Tibial artery (tissue), 4 donors: ENCODE data around the gene ALPI.
"Not testable (repeated sequence)": the region's sequence is repeated elsewhere in the genome, so short reads cannot be mapped to it uniquely, and the experiment has no call there.

Experiments used
- DNase-seq, 2 donors: peaks; one replicate each; pipeline ENCODE4 v3.0.0-alpha.2; 2019
- H3K27ac ChIP-seq, 2 donors: fragments of 200-600 bp; sonication (generic) in 1 of 2; 1 replicate in 1 of 2; 2 replicates in 1 of 2; pipeline ENCODE4 v1.5.1; 2018 to 2019; ENCODE audit warnings: mild to moderate bottlenecking in 1 of 2
- H3K27me3 ChIP-seq, 2 donors: fragments of 200-600 bp; sonication (generic) in 1 of 2; one replicate each; pipeline versions ENCODE4 v1.5.1 to v1.6.0; 2016 to 2019
- H3K36me3 ChIP-seq, 3 donors: fragments of 200-600 bp; sonication (generic) in 2 of 3; one replicate each; pipeline ENCODE4 v1.5.1; 2016 to 2019; ENCODE audit warnings: mild to moderate bottlenecking in 2 of 3
- H3K4me1 ChIP-seq, 4 donors: fragments of 200-600 bp; sonication (generic) in 2 of 4; 1 replicate in 3 of 4; 2 replicates in 1 of 4; pipeline ENCODE4 v1.5.1; 2016 to 2019
- H3K4me3 ChIP-seq, 2 donors: fragments of 200-600 bp; sonication (generic) in 1 of 2; 1 replicate in 1 of 2; 2 replicates in 1 of 2; pipeline ENCODE4 v1.5.1; 2018 to 2019; ENCODE audit warnings: mild to moderate bottlenecking in 2 of 2
- H3K9me3 ChIP-seq, 3 donors: fragments of 200-600 bp; sonication (generic) in 1 of 3; one replicate each; pipeline ENCODE4 v1.5.1; 2016 to 2019
- CTCF ChIP-seq, 2 experiments: fragments of 200-600 bp in 1 of 2; fragments of 450-650 bp in 1 of 2; IDR thresholded peaks; one replicate each; pipeline ENCODE4 v1.5.1; 2017 to 2019; ENCODE audit warnings: antibody characterized with exemption in 2 of 2, mild to moderate bottlenecking in 1 of 2, moderate library complexity in 1 of 2
- intact Hi-C: fragments of 100-400 bp; cut with DNase I; formaldehyde crosslinking; loops from one replicate; pipeline ENCODE4 v1.15.0; 2023; ENCODE audit warnings: low total_unique reads

ALPI gene

GRCh38 chr2:232440220-232441018 is 15.5 kb upstream of the ALPI start:
- H3K4me1 ChIP-seq, H3K36me3 ChIP-seq, H3K9me3 ChIP-seq, H3K4me3 ChIP-seq, H3K27ac ChIP-seq: not testable (repeated sequence)
- peaks cover 0 to 26% of the 10 kb centered on the region in 2 donors for H3K27me3 ChIP-seq
- peak; percentile 77 to 86 for DNase-seq
- intact Hi-C loops = loop anchor here (5.0 kb wide), 1 partner anchor 513 kb away; the partner anchor contains the start of gene NPPC
- peak; percentile 90 to 92 for TF ChIP-seq CTCF (IDR thresholded peaks at IDR 0.05)

- Histone ChIP-seq H3K27ac (no peak overlapping the region), H3K4me3 (no peak overlapping the region), H3K9me3 (no peaks in the 10 kb centered on the region), H3K36me3 (no peaks in the 10 kb centered on the region), H3K4me1 (peaks cover 0 to 5% (median 0%) of the 10 kb centered on the region in 4 donors), H3K27me3 (peaks cover 0 to 26% of the 10 kb centered on the region in 2 donors)
- intact Hi-C loops = loop anchor here (5.0 kb wide), 1 partner anchor 514 kb away; the partner anchor contains the start of gene NPPC
- no peak for TF ChIP-seq CTCF (IDR thresholded peaks at IDR 0.05)
- peak in 1 of 2 donors; percentile 57 for DNase-seq
Observed at GRCh38 chr2:232441147-232441651, 14.8 kb upstream of the ALPI start.

- H3K4me1 ChIP-seq, H3K27ac ChIP-seq, H3K36me3 ChIP-seq, H3K9me3 ChIP-seq, H3K4me3 ChIP-seq: not testable (repeated sequence)
- peak in 1 of 2 donors; percentile 54 for DNase-seq
- intact Hi-C loops = loop anchor here (5.0 kb wide), 1 partner anchor 515 kb away; the partner anchor contains the start of gene NPPC
- H3K27me3 ChIP-seq = peaks cover 0 to 26% of the 10 kb centered on the region in 2 donors
Observed at GRCh38 chr2:232441922-232442321, 14.0 kb upstream of the ALPI start.

- peaks cover 0 to 26% of the 10 kb centered on the region in 2 donors for H3K27me3 ChIP-seq
- H3K4me3 ChIP-seq, H3K36me3 ChIP-seq, H3K9me3 ChIP-seq, H3K4me1 ChIP-seq, H3K27ac ChIP-seq: not testable (repeated sequence)
- intact Hi-C loops = loop anchor here (5.0 kb wide), 1 partner anchor 515 kb away; the partner anchor contains the start of gene NPPC
- peak in 1 of 2 donors; percentile 58 for DNase-seq
Observed at GRCh38 chr2:232442431-232442830, 13.5 kb upstream of the ALPI start.

- intact Hi-C loops = loop anchor here (5.0 kb wide), 1 partner anchor 516 kb away; the partner anchor contains the start of gene NPPC
- H3K27ac ChIP-seq, H3K9me3 ChIP-seq, H3K4me1 ChIP-seq, H3K4me3 ChIP-seq, H3K36me3 ChIP-seq: not testable (repeated sequence)
- peaks cover 0 to 28% of the 10 kb centered on the region in 2 donors for H3K27me3 ChIP-seq
- peak in 1 of 2 donors; percentile 40 for DNase-seq
Observed at GRCh38 chr2:232443047-232443446, 12.9 kb upstream of the ALPI start.

- H3K27me3 ChIP-seq = peaks cover 0 to 29% of the 10 kb centered on the region in 2 donors
- not testable (repeated sequence) for H3K4me3 ChIP-seq, H3K27ac ChIP-seq, H3K9me3 ChIP-seq, H3K4me1 ChIP-seq, H3K36me3 ChIP-seq, DNase-seq
- intact Hi-C loops = loop anchor here (2.0 to 5.0 kb wide), 2 partner anchors 79 to 517 kb away; partner anchors contain the start of gene NPPC
Observed at GRCh38 chr2:232443669-232444408, 12.1 kb upstream of the ALPI start.

- DNase-seq = peak in 1 of 2 donors; percentile 60
- no peaks in the 10 kb centered on the region for H3K36me3 ChIP-seq
- peaks cover 0 to 5% (median 0%) of the 10 kb centered on the region in 4 donors for H3K4me1 ChIP-seq
- no peaks in the 10 kb centered on the region for H3K9me3 ChIP-seq
- peaks cover 0 to 22% of the 10 kb centered on the region in 2 donors for H3K27me3 ChIP-seq
- no peak overlapping the region for H3K4me3 ChIP-seq
- H3K27ac ChIP-seq = no peak overlapping the region
- intact Hi-C loops = loop anchor here (2.0 to 5.0 kb wide), 2 partner anchors 78 to 517 kb away; partner anchors contain the start of gene NPPC
- TF ChIP-seq CTCF (IDR thresholded peaks at IDR 0.05) = peak in 1 of 2 experiments; percentile 16
Observed at GRCh38 chr2:232444409-232445148, 11.4 kb upstream of the ALPI start.

GRCh38 chr2:232445149-232445885 is 10.6 kb upstream of the ALPI start:
- not testable (repeated sequence) for H3K4me3 ChIP-seq, H3K9me3 ChIP-seq, H3K4me1 ChIP-seq, H3K36me3 ChIP-seq, H3K27ac ChIP-seq, DNase-seq
- intact Hi-C loops = loop anchor here (2.0 kb wide), 1 partner anchor 77 kb away; no protein-coding TSS in a partner anchor
- H3K27me3 ChIP-seq = peaks cover 0 to 22% of the 10 kb centered on the region in 2 donors
